SKM-1 treated with dmso at 0.1 percent for 144 hours (cell line): ENCODE measurements around the gene AUP1.

Experiments
- DNase-seq: peaks from one replicate; lab custom pipeline; 2025; ENCODE audit not compliant: unreplicated experiment; lab: John Stamatoyannopoulos, UW

Gene AUP1

DNA sequence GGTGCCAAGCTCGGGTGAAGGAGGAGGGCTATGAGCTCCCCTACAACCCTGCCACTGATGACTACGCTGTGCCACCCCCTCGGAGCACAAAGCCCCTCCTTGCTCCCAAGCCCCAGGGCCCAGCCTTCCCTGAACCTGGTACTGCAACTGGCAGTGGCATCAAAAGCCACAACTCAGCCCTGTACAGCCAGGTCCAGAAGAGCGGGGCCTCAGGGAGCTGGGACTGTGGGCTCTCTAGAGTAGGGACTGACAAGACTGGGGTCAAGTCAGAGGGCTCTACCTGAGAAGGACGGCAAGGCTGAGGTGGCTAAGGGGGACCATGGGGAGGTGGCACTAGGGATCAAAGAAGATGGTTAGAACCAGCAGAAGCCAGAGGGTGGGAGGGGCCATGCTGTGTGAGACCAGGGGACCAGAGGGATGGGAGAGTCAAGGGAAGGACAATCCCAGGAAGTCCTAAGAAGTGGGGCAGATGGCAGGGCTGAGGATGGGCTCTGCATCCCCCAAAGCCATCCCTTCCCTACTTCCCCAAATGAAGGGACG lies 27.4 kb upstream of the AUP1 start:
- no peak for DNase-seq

DNA sequence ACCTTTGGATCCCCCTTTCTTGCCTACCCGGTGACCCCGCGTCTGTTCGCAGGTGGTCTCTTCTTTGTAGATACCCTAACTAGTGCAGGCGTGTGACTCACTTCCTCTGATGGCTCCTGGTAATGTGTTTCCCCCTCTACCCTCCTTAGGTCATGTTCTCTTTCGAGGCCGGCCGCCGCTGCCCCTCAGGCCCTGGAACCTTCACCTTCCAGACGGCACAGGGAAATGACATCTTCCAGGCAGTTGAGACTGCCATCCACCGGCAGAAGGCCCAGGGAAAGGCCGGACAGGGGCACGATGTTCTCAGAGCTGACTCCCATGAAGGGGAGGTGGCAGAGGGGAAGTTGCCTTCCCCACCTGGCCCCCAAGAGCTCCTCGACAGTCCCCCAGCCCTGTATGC lies 26.7 kb upstream of the AUP1 start:
- DNase-seq, result no peak

GRCh38 chr2:74555610-74556103 lies 26.2 kb upstream of the AUP1 start:
- peak; percentile 13 for DNase-seq

DNA sequence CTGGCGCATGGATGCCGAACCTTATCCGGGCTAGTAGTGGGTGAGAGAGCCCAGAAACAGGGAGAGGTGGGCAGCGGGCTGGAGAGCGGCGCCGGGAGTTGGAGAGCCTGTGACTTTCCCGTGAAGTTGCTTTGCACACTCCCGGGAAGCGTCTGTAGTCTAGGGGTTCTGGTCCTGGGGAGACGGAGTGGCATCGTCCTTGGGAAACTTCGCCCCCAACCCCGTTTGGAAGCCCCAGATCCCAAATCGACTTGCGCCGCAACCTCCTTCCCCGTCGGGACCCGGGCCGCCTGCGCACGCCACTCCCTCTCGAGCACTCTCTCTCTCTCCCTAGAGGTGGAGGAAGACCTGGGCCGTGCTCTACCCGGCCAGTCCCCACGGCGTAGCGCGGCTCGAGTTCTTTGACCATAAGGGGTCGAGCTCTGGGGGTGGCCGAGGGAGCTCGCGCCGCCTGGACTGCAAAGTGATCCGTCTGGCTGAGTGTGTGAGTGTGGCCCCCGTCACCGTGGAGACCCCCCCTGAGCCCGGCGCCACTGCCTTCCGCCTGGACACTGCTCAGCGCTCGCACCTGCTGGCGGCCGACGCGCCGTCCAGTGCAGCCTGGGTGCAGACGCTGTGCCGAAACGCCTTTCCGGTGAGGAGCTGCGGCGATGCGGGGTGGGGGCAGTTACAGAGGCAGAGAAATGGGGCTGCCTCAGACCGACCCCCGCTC lies 25.5 kb upstream of the AUP1 start:
- peak; percentile 25 for DNase-seq

GRCh38 chr2:74553892-74554819 lies 24.6 kb upstream of the AUP1 start, which contains the start of the genes DOK1 and LOXL3:
TSS of gene DOK1 (plus strand) at chr2:74554720. CDS start at chr2:74554755, 35 bp downstream.
TSS of gene LOXL3 (minus strand) at chr2:74553942. CDS start at chr2:74552634, 1,308 bp downstream.
- peak; percentile 49 for DNase-seq

DNA sequence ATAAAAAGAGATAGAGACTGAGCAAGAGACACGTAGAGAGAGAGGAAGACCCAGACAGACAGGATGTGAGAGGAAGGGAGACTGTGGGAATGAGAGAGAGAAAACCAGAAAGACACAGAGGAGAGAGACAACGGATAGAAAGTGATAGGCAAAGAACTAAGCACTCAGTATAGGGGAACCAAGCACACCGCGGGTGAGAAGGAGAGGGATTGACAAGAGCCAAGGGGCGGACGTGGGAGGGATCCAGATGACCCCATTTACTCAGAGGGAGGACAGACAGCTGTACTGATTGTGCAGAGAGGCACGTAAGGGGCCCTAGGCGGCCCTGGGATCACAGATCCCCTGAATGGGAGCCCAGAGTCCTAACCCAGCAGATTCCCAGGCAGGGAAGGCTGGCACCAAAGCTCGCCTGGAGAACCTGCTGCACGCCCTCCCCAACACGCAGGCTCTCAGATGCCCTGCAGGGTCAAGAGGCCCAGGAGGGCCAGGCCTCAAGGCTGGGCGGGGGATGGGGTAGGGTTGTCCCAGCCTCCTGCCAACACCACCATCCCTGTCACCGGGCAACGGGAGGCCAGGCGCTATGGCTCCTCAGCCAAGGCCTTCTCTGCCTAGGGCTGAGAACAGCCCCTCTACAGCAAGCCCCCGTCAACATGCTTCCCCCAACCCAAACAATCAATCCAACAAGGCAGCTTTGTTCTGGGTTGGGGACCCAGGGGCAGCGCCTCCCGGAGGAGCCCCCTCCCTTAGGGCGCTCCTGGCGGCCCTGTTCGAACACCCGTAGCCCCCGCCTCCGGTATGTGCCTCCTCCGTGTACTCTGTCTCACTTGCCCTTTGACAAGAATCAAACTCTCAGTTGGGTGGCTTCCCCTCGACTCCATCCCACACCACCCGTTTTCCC lies 23.7 kb upstream of the AUP1 start:
- no peak for DNase-seq

GRCh38 chr2:74551942-74552913 lies 22.7 kb upstream of the AUP1 start:
- no peak for DNase-seq

GRCh38 chr2:74551530-74551929 lies 22.0 kb upstream of the AUP1 start:
- no peak for DNase-seq

- no peak for DNase-seq
Observed at GRCh38 chr2:74550231-74550630, 20.7 kb upstream of the AUP1 start.

GRCh38 chr2:74548900-74549826 lies 19.7 kb upstream of the AUP1 start:
- DNase-seq, result peak; percentile 19

GRCh38 chr2:74548285-74548899 lies 18.9 kb upstream of the AUP1 start:
- no peak for DNase-seq

- DNase-seq, result no peak
Observed at GRCh38 chr2:74546004-74546403, 16.5 kb upstream of the AUP1 start.

DNA sequence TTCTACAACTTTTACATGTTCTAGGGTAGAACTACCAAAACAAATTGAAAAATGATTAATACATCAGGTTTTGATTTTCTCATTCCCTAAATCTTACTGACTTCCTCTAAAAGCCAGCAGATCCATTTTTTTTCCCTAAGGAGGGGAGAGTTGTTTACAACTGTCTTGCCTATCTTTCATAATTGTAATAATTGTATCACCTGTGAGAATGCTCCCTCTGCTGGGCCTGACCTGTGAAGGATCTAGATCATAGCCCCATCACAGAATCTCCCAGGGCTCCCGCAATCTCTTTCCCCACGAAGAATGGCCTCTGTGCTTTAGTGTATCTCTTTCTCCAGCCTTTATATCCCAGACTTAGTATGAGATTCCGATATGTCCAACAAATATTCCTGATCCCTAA lies 15.1 kb upstream of the AUP1 start:
- no peak for DNase-seq

DNA sequence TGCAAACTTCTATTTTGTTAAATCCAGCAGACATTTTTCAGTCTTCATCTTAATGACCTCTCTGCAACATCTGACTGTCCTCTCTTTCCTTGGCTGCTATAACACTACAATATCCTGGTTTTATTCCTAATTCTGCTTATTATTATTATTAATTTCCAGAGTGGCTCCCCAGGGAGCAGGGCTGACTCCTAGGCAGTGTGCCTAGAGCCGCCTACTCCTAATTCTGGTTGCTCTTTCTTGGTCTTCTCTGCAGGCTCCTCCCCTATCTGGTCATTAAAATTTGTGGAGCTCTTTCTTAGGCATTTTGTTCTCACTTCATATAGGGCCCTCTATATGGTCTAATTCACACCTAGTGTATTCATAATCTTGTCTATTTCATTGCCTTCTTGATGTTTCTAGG lies 13.5 kb upstream of the AUP1 start:
- no peak for DNase-seq

DNA sequence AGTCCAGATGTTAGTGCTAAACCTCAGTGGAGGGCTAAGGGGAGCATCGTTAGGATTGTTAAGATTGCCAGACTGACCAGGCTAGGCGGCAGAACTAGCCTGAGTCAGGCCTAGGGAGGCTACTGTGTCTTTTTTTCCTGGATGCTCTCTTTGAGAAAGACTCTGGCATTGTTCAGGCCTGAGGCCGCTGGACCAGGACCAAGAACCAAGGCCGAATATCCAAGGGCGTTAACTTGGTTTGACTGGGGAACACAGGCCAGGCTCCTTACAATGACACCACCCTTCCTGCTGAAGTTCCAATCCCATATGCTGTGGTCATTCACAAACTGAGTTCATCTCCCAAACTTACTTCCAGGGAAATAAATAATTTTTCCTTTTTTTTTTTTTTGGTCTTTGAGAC lies 10.8 kb upstream of the AUP1 start:
- DNase-seq, result no peak

GRCh38 chr2:74538881-74539339 lies 9.4 kb upstream of the AUP1 start:
- DNase-seq, result no peak

GRCh38 chr2:74537140-74537539 lies 7.6 kb upstream of the AUP1 start:
- DNase-seq, result no peak
